OCI-LY3 (cell line): ENCODE results near the gene TMX1.

Experiments used
- CTCF ChIP-seq: fragments of 200-600, 300-600 bp; sonication (generic); IDR thresholded peaks from 2 replicates; pipeline ENCODE4 v1.5.1; 2014; ENCODE audit warnings: antibody characterized with exemption, low read length, low read depth
- EZH2phosphoT487 ChIP-seq: fragments of 200-600 bp; shearing (Covaris generic); IDR thresholded peaks from 2 replicates; pipeline ENCODE4 v1.6.1; 2018; ENCODE audit warnings: antibody characterized with exemption, mixed run types, low read depth

DNA sequence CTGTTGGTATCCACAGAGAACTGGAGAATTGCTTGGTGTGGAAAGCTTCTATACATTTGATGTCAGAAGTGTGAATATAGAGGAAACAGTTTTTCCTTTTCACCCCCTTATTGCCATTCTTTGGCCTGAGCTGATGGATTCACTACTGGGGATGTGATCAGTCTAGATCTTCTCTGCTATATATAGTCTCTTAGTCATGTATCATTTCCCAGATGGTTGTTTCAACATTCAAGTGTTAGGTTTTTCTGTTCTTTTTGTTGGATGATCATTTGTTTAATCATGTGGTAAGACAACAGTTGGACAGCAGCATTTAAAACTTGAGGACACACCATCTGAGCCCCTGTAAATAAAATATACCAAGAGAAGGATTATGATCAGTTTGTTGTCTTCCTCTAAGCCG lies 29.6 kb downstream of the TMX1 start:
- TF ChIP-seq CTCF (no peak), EZH2phosphoT487 (no peak)
